ENCODE measurements around the gene TEAD3. TPM values are rescaled to one million over a fixed set of nuclear protein-coding genes. Genes with fewer than 3 reads are reported as not detected.
A peak's percentile ranks its signal among the peaks of the same experiment; 100 is the strongest.

The TEAD3 gene
- total and polyA plus RNA-seq, 7 donors, result 12.1 to 44.3 (median 23.0) TPM

DNA sequence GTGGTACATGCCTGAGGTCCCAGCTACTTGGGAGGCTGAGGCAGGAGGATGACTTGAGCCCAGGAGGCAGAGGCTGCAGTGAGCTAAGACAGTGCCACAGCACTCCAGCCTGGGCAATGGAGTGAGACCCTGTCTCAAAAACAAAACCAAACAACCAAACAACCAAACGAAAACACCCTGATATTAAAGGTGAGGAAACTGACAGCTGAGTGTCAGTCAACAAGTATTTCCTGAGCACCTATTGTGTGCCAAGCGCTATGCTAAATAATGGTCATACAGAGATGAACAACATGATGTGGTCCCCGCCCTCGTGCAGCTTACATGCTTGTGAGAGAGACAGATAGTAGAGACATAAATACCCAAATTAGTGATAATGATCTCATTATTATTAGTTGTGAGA, 17.7 kb upstream of the TEAD3 start:
- Histone ChIP-seq H3K36me3 (ENCODE audit: insufficient read depth in 1 of 2, low read depth in 1 of 2) (no peaks in the 10 kb centered on the region), H3K27ac (no peak overlapping the region), H3K4me3 (no peak overlapping the region), H3K9me3 (no peaks in the 10 kb centered on the region), H3K27me3 (ENCODE audit: insufficient read depth in 3 of 3, low read length in 2 of 3) (peaks cover 0 to 8% (median 4%) of the 10 kb centered on the region in 3 donors), H3K4me1 (no peaks in the 10 kb centered on the region)
- ATAC-seq (no peak), DNase-seq (no peak)
- intact Hi-C loops (cut with DNase I), result no loop called here
- TF ChIP-seq, protein P1, sequence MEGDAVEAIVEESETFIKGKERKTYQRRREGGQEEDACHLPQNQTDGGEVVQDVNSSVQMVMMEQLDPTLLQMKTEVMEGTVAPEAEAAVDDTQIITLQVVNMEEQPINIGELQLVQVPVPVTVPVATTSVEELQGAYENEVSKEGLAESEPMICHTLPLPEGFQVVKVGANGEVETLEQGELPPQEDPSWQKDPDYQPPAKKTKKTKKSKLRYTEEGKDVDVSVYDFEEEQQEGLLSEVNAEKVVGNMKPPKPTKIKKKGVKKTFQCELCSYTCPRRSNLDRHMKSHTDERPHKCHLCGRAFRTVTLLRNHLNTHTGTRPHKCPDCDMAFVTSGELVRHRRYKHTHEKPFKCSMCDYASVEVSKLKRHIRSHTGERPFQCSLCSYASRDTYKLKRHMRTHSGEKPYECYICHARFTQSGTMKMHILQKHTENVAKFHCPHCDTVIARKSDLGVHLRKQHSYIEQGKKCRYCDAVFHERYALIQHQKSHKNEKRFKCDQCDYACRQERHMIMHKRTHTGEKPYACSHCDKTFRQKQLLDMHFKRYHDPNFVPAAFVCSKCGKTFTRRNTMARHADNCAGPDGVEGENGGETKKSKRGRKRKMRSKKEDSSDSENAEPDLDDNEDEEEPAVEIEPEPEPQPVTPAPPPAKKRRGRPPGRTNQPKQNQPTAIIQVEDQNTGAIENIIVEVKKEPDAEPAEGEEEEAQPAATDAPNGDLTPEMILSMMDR (IDR thresholded peaks at IDR 0.05), result no peak
- 79 to 86% (median 83%) methylated on average over 4 of the region's 4 CpGs for WGBS, 3 donors

DNA sequence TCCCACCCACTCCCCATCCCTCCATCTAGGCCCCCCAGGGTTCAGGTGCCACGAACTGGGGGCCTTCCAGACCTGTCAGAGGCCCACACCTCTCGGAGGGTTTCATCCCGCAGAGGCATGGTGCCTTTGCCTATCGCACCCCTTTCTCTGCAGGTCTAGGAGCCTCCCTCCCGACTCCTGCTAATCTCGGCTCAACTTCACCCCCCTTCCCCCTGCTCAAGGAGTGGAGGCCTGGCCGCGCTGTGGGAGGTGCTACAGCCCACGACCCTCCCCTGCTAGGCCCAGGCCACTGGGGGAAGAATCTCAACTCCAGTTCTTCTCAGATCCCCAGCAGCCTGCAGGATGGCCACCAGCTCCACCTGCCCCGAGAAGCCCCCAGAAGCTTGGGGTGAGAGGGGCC, 15.9 kb upstream of the TEAD3 start, which contains the start of gene TULP1:
Gene TULP1, minus strand, starts transcription at position 157 of the 400 bp plus-strand sequence. Its CDS starts 38 bp downstream, at position 119.
- no peak within 1 kb of the TSS for H3K27ac ChIP-seq
- peak in 1 of 2 donors; percentile 19 for DNase-seq
- TF ChIP-seq, protein P1 (IDR thresholded peaks at IDR 0.05), result no peak
- no peak for ATAC-seq
- H3K4me3 ChIP-seq, result no peak within 1 kb of the TSS
- 82 to 90% (median 82%) methylated on average over 10 of the region's 10 CpGs for WGBS, 3 donors
- no peaks in the 10 kb centered on the region for H3K4me1 ChIP-seq
- no peaks in the 10 kb centered on the region for H3K9me3 ChIP-seq
- H3K36me3 ChIP-seq (ENCODE audit: insufficient read depth in 1 of 2, low read depth in 1 of 2), result no peaks in the 10 kb centered on the region
- peaks cover 0 to 8% (median 4%) of the 10 kb centered on the region in 3 donors for H3K27me3 ChIP-seq (ENCODE audit: insufficient read depth in 3 of 3, low read length in 2 of 3)
- intact Hi-C loops (cut with DNase I), result no loop called here

DNA sequence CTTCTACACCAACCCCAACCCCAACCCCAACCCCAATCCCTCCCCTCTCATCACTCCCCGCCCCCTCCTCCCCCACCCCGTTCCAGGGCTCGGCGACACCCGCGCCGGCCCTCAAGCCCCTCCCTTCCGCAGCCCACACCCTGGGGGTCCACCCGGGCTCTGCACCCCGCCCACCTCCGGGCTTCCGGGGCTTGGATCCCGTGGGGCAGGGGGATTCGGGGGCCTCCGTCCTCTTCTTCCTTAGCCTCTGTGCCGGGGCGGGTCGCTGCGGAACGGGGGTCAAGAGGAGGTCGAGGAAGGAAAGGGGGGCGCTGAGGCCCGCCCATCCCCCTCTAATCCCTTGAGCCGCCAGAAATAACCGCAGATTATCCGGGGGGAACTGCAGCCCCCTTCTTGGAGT, 15.1 kb upstream of the TEAD3 start:
- 6 to 8% (median 8%) methylated on average over 18 to 26 of the region's 26 CpGs for WGBS, 3 donors
- peaks cover 0 to 8% (median 4%) of the 10 kb centered on the region in 3 donors for H3K27me3 ChIP-seq (ENCODE audit: insufficient read depth in 3 of 3, low read length in 2 of 3)

DNA sequence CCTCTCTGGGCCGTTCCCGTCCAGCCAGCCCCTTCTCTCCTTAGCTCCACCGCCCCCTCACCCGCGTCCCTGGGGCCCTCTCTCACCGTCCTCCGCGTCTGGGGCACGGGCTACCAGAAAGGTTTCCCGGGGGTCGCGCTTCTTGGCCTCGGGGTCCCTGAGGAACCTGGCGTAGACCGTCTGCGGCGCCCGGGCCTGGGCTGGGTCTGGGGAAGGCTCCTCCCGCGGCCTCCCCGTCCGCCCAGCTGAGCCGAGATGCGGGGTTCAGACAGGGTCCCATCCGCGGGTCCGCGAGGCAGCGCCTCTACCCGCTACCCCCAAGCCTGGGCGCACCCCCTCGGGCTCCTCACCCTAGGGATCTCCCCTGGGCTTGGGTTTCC, 14.7 kb upstream of the TEAD3 start:
- Histone ChIP-seq H3K4me1 (no peaks in the 10 kb centered on the region), H3K36me3 (ENCODE audit: insufficient read depth in 1 of 2, low read depth in 1 of 2) (no peaks in the 10 kb centered on the region), H3K4me3 (no peak overlapping the region), H3K27me3 (ENCODE audit: insufficient read depth in 3 of 3, low read length in 2 of 3) (peaks cover 0 to 8% (median 4%) of the 10 kb centered on the region in 3 donors), H3K9me3 (no peaks in the 10 kb centered on the region), H3K27ac (no peak overlapping the region)
- ATAC-seq (no peak), DNase-seq (peak in 1 of 2 donors; percentile 37)
- intact Hi-C loops (cut with DNase I), result no loop called here
- TF ChIP-seq, protein P1 (IDR thresholded peaks at IDR 0.05), result no peak
- WGBS, 3 donors, result 14 to 24% (median 18%) methylated on average over 21 to 32 of the region's 32 CpGs

More for the DNA sequence above, 15.1 kb upstream of the TEAD3 start:
- no peak for ATAC-seq
- H3K4me1 ChIP-seq, result no peaks in the 10 kb centered on the region
- TF ChIP-seq, protein P1 (IDR thresholded peaks at IDR 0.05), result no peak
- DNase-seq, result peak in 1 of 2 donors; percentile 23
- no peak overlapping the region for H3K4me3 ChIP-seq
- intact Hi-C loops (cut with DNase I), result no loop called here
- no peaks in the 10 kb centered on the region for H3K9me3 ChIP-seq
- H3K27ac ChIP-seq, result no peak overlapping the region
- no peaks in the 10 kb centered on the region for H3K36me3 ChIP-seq (ENCODE audit: insufficient read depth in 1 of 2, low read depth in 1 of 2)

All from psoas muscle (tissue), 8 donors.